Measurements from ENCODE around the gene PCNX2. TPM values are rescaled to one million over a fixed set of nuclear protein-coding genes. Genes with fewer than 3 reads are reported as not detected.

The PCNX2 gene
- total and polyA plus RNA-seq, 12 donors: 0.29 to 3.1 (median 1.6) TPM

- no peak overlapping the region for H3K4me3 ChIP-seq
- ATAC-seq (no peak), DNase-seq (no peak)
- H3K27me3 ChIP-seq: no peaks in the 10 kb centered on the region
- H3K4me1 ChIP-seq: no peaks in the 10 kb centered on the region
- intact Hi-C loops (cut with DNase I): no loop called here
- H3K36me3 ChIP-seq: no peaks in the 10 kb centered on the region
- H3K27ac ChIP-seq: no peak overlapping the region
- TF ChIP-seq CTCF (IDR thresholded peaks at IDR 0.05): no peak
- 80 to 82% methylated on average over 3 of the region's 3 CpGs for WGBS, 2 donors
- H3K9me3 ChIP-seq: peaks cover 0 to 10% (median 0%) of the 10 kb centered on the region in 11 donors
These were observed 71.2 kb downstream of the PCNX2 start for GRCh38 chr1:233224311-233224710.

- H3K27ac ChIP-seq: no peak overlapping the region
- TF ChIP-seq CTCF (IDR thresholded peaks at IDR 0.05): no peak
- H3K36me3 ChIP-seq: no peaks in the 10 kb centered on the region
- H3K27me3 ChIP-seq: no peaks in the 10 kb centered on the region
- ATAC-seq (no peak), DNase-seq (no peak)
- intact Hi-C loops (cut with DNase I): no loop called here
- 77 to 78% methylated on average over 5 of the region's 5 CpGs for whole genome bisulfite sequencing, 2 donors
- H3K4me3 ChIP-seq: no peak overlapping the region
- no peaks in the 10 kb centered on the region for H3K4me1 ChIP-seq
- peaks cover 0 to 10% (median 0%) of the 10 kb centered on the region in 11 donors for H3K9me3 ChIP-seq
These were observed 77.7 kb downstream of the PCNX2 start for GRCh38 chr1:233217832-233218231.

GRCh38 chr1:233216009-233216408, 79.5 kb downstream of the PCNX2 start:
- WGBS, 2 donors: 93 to 94% methylated on average over 4 of the region's 4 CpGs
- intact Hi-C loops (cut with DNase I): no loop called here

GRCh38 chr1:233215135-233215760, 80.3 kb downstream of the PCNX2 start:
- Histone ChIP-seq H3K27ac (no peak overlapping the region), H3K9me3 (peaks cover 0 to 7% (median 0%) of the 10 kb centered on the region in 11 donors), H3K4me1 (no peaks in the 10 kb centered on the region), H3K27me3 (peaks cover 0 to 6% (median 0%) of the 10 kb centered on the region in 7 donors), H3K4me3 (no peak overlapping the region), H3K36me3 (no peaks in the 10 kb centered on the region)
- no peak for TF ChIP-seq CTCF (IDR thresholded peaks at IDR 0.05)
- intact Hi-C loops (cut with DNase I): no loop called here
- 84 to 88% methylated on average over 3 of the region's 3 CpGs for WGBS, 2 donors
- ATAC-seq (no peak), DNase-seq (no peak)

More at GRCh38 chr1:233216009-233216408, 79.5 kb downstream of the PCNX2 start:
- Histone ChIP-seq H3K4me3 (no peak overlapping the region), H3K36me3 (no peaks in the 10 kb centered on the region), H3K27me3 (peaks cover 0 to 6% (median 0%) of the 10 kb centered on the region in 7 donors), H3K9me3 (peaks cover 0 to 10% (median 0%) of the 10 kb centered on the region in 11 donors), H3K27ac (no peak overlapping the region), H3K4me1 (no peaks in the 10 kb centered on the region)
- ATAC-seq (no peak), DNase-seq (no peak)
- no peak for TF ChIP-seq CTCF (IDR thresholded peaks at IDR 0.05)
